PFSK-1 (cell line): ENCODE measurements around the gene RERG.

Source experiments
- FOXP2 ChIP-seq: optimal IDR thresholded peaks from 2 replicates; pipeline ENCODE3; 2011; ENCODE audit warnings: borderline replicate concordance, control low read depth, inconsistent platforms; ENCODE audit not compliant: insufficient read depth; ENCODE audit errors: extremely low read length, extremely low read depth
- POLR2AphosphoS5 ChIP-seq: IDR thresholded peaks from 2 replicates; pipeline ENCODE4 v1.6.1; 2012; ENCODE audit warnings: low read depth, mild to moderate bottlenecking, control low read depth, low read length, moderate library complexity
- SIN3A ChIP-seq: IDR thresholded peaks from 2 replicates; pipeline ENCODE4 v1.6.1; 2012; ENCODE audit warnings: mild to moderate bottlenecking, low read length, moderate library complexity, borderline replicate concordance; ENCODE audit not compliant: insufficient read depth
- TAF1 ChIP-seq: IDR thresholded peaks from 2 replicates; pipeline ENCODE4 v1.6.1; 2012; ENCODE audit warnings: low read length, control low read depth, borderline replicate concordance; ENCODE audit not compliant: insufficient read depth
- TF ChIP-seq, protein P1 (sequence below), 2 experiments: IDR thresholded peaks; 2 replicates each; pipeline versions ENCODE4 v1.6.1 to v1.8.0; 2011 to 2012; ENCODE audit warnings: low read depth in 2 of 2, low read length in 2 of 2, control low read depth in 1 of 2, inconsistent platforms in 1 of 2, mild to moderate bottlenecking in 1 of 2, moderate library complexity in 1 of 2; ENCODE audit not compliant: insufficient read depth in 1 of 2

The RERG gene

DNA sequence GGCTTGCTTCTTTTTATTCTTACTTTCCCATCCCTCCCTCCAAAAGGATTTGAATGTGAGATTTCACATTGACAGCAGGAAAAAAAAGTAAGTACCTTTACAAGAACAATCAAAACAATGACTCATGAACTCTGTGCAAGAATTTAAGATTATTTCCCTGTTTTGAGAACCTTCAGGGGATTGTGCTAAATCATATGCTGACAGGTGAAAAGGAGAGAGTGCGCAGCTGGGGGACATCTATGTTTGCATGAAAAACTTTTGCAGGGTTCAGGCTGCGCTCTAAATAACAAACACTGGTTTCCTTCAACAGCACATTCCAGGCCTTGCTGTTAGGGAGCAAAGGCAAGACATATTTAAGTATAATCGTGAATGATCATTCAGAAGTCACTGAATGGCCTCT lies 27.3 kb downstream of the RERG start:
- TF ChIP-seq FOXP2: no peak
- no peak for TF ChIP-seq POLR2AphosphoS5

DNA sequence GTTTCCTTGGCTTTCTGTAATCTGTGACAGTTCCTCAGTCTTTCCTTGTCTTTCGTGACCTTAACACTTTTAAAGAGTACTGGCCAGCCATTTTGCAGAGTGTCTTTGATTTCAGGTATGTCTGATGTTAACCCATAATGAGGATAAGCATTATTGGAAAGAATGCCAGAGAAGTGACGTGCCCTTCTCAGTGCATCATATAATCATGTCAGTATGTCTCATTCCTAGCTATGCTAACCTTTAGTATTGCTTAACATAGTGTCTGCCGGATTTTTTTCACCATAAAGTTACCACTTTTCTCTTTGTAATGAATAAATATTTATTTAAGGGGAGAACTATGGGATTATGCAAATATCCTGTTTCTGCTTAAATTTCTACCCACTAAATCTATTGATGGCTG lies 28.5 kb downstream of the RERG start:
- TF ChIP-seq FOXP2 (no peak), SIN3A (no peak), POLR2AphosphoS5 (no peak), TAF1 (no peak)
- TF ChIP-seq, protein P1, sequence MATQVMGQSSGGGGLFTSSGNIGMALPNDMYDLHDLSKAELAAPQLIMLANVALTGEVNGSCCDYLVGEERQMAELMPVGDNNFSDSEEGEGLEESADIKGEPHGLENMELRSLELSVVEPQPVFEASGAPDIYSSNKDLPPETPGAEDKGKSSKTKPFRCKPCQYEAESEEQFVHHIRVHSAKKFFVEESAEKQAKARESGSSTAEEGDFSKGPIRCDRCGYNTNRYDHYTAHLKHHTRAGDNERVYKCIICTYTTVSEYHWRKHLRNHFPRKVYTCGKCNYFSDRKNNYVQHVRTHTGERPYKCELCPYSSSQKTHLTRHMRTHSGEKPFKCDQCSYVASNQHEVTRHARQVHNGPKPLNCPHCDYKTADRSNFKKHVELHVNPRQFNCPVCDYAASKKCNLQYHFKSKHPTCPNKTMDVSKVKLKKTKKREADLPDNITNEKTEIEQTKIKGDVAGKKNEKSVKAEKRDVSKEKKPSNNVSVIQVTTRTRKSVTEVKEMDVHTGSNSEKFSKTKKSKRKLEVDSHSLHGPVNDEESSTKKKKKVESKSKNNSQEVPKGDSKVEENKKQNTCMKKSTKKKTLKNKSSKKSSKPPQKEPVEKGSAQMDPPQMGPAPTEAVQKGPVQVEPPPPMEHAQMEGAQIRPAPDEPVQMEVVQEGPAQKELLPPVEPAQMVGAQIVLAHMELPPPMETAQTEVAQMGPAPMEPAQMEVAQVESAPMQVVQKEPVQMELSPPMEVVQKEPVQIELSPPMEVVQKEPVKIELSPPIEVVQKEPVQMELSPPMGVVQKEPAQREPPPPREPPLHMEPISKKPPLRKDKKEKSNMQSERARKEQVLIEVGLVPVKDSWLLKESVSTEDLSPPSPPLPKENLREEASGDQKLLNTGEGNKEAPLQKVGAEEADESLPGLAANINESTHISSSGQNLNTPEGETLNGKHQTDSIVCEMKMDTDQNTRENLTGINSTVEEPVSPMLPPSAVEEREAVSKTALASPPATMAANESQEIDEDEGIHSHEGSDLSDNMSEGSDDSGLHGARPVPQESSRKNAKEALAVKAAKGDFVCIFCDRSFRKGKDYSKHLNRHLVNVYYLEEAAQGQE (IDR thresholded peaks at IDR 0.05; ENCODE audit: insufficient read depth in 1 of 2, low read depth in 2 of 2, low read length in 2 of 2): no peak

DNA sequence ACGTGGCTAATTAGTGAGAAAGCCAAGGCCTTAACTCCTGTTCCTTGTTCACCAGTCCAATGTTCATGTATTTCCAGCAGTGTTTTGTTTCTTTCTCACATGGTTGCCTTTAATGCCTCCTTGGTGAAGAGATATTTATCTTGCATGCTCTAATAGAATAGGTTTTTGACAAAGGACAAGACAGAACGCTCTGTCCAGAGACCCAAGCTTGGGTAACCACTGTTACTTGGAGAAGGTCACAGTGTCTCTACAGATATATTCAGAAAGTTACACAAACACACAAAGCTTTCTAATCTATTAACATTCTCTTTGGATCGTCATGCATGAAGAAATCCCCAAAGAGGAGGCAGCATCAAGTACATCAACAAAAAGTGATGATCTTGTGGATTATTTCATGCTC lies 33.1 kb downstream of the RERG start:
- TF ChIP-seq SIN3A: no peak
- TF ChIP-seq TAF1: no peak
- TF ChIP-seq POLR2AphosphoS5: no peak
- no peak for TF ChIP-seq FOXP2
- TF ChIP-seq, protein P1 (IDR thresholded peaks at IDR 0.05; ENCODE audit: insufficient read depth in 1 of 2, low read depth in 2 of 2, low read length in 2 of 2): no peak

DNA sequence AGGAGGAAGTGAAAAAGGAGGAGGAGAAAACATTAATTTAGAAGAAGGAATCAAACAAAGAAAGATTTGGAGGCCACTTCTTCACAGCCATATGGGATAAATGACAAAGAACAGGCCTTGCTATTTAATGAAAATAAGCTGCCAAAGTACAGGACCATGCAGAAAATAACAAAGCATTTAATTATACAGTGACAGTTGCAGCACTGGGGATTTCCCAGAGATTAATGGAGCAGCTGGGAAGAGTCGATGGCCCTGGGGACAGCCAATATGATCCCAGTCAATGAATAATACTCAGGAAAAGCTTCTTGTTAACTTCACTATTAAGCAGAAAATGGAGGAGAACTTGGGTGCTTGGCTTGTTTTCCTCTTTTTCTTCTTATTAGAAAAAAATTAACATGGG lies 34.6 kb downstream of the RERG start:
- TF ChIP-seq SIN3A: no peak
- TF ChIP-seq, protein P1 (IDR thresholded peaks at IDR 0.05; ENCODE audit: insufficient read depth in 1 of 2, low read depth in 2 of 2, low read length in 2 of 2): no peak
- no peak for TF ChIP-seq FOXP2
- no peak for TF ChIP-seq TAF1
- no peak for TF ChIP-seq POLR2AphosphoS5

DNA sequence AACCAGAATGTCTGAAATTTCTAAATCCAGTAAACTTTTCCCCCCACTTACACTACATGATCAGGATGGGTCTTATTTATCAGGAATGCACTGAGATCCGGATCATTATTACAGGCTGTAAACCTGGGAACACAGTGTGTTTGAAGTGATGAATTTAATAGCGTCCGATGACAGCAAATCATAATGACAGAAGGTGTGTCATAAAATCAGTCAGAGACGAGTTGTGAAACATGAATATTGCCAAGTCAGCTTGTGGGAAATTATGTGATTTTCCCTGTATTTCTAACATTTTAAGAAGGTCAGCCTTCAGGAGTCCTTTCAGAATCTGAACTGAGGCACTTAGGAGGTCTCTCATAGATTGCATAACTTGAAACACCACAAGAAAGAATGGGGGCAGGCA lies 36.7 kb downstream of the RERG start:
- TF ChIP-seq TAF1: no peak
- no peak for TF ChIP-seq SIN3A
- TF ChIP-seq POLR2AphosphoS5: no peak
- TF ChIP-seq, protein P1 (IDR thresholded peaks at IDR 0.05; ENCODE audit: insufficient read depth in 1 of 2, low read depth in 2 of 2, low read length in 2 of 2): no peak
- TF ChIP-seq FOXP2: no peak
